Ishikawa (cell line): ENCODE data around the gene CXADR.

Source experiments
- CEBPB ChIP-seq: IDR thresholded peaks from 2 replicates; pipeline ENCODE4 v1.6.1; 2012
- CREB1 ChIP-seq: IDR thresholded peaks from 2 replicates; pipeline ENCODE4 v1.6.1; 2012; ENCODE audit warnings: low read depth
- EGR1 ChIP-seq: IDR thresholded peaks from 2 replicates; pipeline ENCODE4 v1.6.1; 2012
- EP300 ChIP-seq: IDR thresholded peaks from 2 replicates; pipeline ENCODE4 v1.6.1; 2012; ENCODE audit warnings: borderline replicate concordance
- FOXM1 ChIP-seq: IDR thresholded peaks from 2 replicates; pipeline ENCODE4 v1.6.1; 2012; ENCODE audit warnings: low read depth, borderline replicate concordance
- NFIC ChIP-seq: IDR thresholded peaks from 2 replicates; pipeline ENCODE4 v1.6.1; 2012
- RAD21 ChIP-seq: IDR thresholded peaks from 2 replicates; pipeline ENCODE4 v1.6.1; 2012; ENCODE audit warnings: low read depth
- REST ChIP-seq: IDR thresholded peaks from 2 replicates; pipeline ENCODE4 v1.6.1; 2012; ENCODE audit warnings: low read depth, mild to moderate bottlenecking
- TAF1 ChIP-seq: IDR thresholded peaks from 2 replicates; pipeline ENCODE4 v1.6.1; 2012; ENCODE audit warnings: low read depth, mild to moderate bottlenecking
- TCF12 ChIP-seq: IDR thresholded peaks from 2 replicates; pipeline ENCODE4 v1.6.1; 2012; ENCODE audit warnings: low read depth
- TEAD4 ChIP-seq: IDR thresholded peaks from 2 replicates; pipeline ENCODE4 v1.6.1; 2012
- YY1 ChIP-seq: IDR thresholded peaks from 2 replicates; pipeline ENCODE4 v1.6.1; 2012; ENCODE audit warnings: low read depth
- ZBTB7A ChIP-seq: IDR thresholded peaks from 2 replicates; pipeline ENCODE4 v1.6.1; 2012; ENCODE audit warnings: low read depth
- TF ChIP-seq, protein P1 (sequence below): IDR thresholded peaks from 2 replicates; pipeline ENCODE4 v1.6.1; 2012
- TF ChIP-seq, protein P2 (sequence below): IDR thresholded peaks from 2 replicates; pipeline ENCODE4 v1.6.1; 2012

CXADR gene

DNA sequence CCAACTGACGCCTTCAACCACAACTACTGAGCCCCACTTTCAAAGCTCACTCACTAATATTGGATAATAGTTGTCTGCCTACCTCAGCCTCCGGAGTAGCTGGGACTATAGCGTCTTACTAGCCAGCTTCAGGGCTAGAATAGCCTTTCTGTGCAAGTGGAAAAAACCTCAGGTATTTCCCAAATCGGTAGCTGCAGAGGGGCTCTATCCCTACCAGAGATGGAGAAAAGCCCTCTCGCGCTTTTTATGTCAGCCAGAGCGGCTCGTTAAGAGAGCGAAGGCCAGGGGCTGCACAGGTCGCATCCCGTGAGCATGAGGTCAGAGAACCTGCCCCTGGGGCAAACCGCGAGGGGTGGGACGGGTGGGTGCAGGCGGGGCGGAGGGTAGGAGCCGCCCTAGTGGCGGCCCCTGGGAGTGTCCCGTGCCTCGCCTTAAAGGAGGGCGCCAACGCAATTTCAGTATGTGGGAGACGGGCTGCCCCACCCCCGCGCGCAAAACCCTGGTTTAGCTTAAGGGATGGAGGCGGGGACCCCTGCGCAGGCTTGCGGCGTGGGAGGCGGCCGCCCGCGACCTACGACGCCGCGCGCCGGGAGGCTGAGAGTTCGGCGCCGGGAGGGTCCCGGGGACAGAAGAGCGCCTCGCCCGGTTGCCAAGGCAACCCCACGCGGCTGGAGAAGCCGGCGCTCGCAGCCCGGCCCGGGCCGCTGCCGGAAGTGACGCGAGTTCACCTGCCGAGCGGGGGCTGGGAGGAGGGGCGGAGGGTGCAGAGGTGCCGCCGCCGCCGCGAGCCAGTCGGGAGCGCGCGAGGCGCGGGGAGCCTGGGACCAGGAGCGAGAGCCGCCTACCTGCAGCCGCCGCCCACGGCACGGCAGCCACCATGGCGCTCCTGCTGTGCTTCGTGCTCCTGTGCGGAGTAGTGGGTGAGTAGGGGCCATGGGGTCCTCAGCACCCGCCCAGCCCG is at the start of gene CXADR:
CXADR (plus strand) TSS at position 791 of the 961 bp plus-strand sequence; CDS start at position 878, 87 bp downstream.
- TF ChIP-seq CEBPB (no peak), REST (no peak), FOXM1 (no peak), YY1 (peak; percentile 60), EP300 (peak; percentile 35; the same call in 1 of the 2 replicates), NFIC (no peak), TCF12 (no peak), RAD21 (no peak; the same call in 1 of the 2 replicates), TEAD4 (peak; percentile 20; the same call in 1 of the 2 replicates), CREB1 (peak; percentile 66), TAF1 (peak; percentile 37; the same call in 1 of the 2 replicates), EGR1 (peak; percentile 80), ZBTB7A (peak; percentile 87; the same call in 1 of the 2 replicates)
- TF ChIP-seq, protein P1, sequence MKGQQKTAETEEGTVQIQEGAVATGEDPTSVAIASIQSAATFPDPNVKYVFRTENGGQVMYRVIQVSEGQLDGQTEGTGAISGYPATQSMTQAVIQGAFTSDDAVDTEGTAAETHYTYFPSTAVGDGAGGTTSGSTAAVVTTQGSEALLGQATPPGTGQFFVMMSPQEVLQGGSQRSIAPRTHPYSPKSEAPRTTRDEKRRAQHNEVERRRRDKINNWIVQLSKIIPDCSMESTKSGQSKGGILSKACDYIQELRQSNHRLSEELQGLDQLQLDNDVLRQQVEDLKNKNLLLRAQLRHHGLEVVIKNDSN, result no peak; the same call in none of the 2 replicates
- TF ChIP-seq, protein P2, sequence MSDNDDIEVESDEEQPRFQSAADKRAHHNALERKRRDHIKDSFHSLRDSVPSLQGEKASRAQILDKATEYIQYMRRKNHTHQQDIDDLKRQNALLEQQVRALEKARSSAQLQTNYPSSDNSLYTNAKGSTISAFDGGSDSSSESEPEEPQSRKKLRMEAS, result no peak; the same call in 1 of the 2 replicates

DNA sequence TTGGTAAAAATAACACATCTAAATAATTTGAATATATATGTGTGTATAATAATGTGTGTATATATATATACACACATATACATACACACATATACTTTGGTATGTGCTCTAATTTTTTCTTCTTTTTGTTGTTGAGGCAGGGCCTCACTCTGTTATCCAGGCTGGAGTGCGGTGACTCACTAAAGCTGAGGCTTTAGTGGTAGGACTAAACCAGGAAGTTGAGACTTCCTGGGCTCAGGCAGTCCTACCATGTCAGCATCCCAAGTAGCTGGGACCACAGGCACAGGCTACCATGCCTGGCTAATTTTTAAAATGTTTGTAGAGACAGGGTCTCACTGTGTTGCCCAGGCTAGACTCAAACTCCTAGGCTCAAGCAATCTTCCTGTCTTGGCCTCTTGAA is 46.7 kb upstream of the CXADR start:
- TF ChIP-seq, protein P2, result no peak
- TF ChIP-seq TEAD4, result no peak
- no peak for TF ChIP-seq TAF1
- TF ChIP-seq, protein P1, result no peak

DNA sequence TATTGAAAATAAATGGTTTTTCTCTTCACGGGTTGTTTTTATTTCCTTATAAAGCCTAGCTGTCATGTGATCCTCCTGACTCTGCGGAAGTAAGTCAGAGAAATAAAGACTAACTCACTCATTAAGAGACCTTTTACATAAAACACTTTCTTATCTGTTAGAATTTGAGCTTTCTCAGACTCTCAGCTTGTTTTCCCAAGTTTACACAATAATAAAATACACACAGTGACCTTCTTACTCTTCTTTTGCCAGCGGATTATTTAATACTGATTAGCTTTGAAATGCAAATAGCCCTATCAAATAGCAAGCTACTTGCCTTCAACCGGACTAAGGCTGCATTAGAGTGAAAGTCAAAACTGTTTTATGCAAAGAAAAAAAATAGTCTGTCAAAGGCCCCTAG is 45.5 kb upstream of the CXADR start:
- TF ChIP-seq TEAD4 (no peak), CREB1 (no peak), YY1 (no peak), TCF12 (no peak), EGR1 (no peak), TAF1 (no peak), FOXM1 (no peak)
- TF ChIP-seq, protein P2, result no peak

- no peak for TF ChIP-seq REST
These were observed 45.0 kb upstream of the CXADR start for GRCh38 chr21:17467829-17468228.

DNA sequence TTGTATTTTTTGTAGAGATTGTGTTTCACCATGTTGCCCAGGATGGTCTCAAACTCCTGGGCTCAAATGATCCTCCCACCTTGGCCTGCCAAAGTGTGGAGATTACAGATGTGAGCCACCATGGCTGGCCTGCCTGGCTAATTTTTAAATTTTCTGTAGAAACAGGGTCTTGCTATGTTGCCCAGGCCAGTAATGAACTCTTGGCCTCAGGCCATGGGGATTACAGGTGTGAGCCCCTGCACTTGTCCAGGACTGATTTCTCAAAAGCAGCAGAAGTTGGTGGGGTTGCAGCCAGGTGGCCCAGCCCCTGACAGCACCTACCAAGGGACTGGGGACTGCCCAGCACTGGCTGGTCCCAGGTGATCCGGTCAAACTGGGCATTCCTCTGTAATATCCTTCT is 44.1 kb upstream of the CXADR start:
- TF ChIP-seq RAD21 (no peak), CEBPB (no peak), ZBTB7A (no peak), REST (no peak), CREB1 (no peak), NFIC (no peak)
- TF ChIP-seq, protein P1, result no peak
